IMR-90 (cell line): ENCODE measurements around the gene GOLGA6L2. TPM values are rescaled to one million over a fixed set of nuclear protein-coding genes. Genes with fewer than 3 reads are reported as not detected.

ENCODE experiments used
- ATAC-seq: fragments of 200-7000 bp; cut with Tn5 transposase; 2 replicates; pipeline ENCODE4 v1.9.1; 2020; ENCODE audit warnings: low read depth, mild to moderate bottlenecking, moderate library complexity
- Bru-seq: library from RNA; stranded (reverse); fragments of 400-500 nt; gene quantifications from one replicate; lab custom pipeline; 2021; lab: Mats Ljungman, UMichigan
- BruChase-seq, 2 experiments: library from RNA; stranded (reverse); fragments of 400-500 nt; gene quantifications; one replicate each; lab custom pipeline; 2021; lab: Mats Ljungman, UMichigan
- BruUV-seq: library from RNA; stranded (reverse); fragments of 400-500 nt; replicated peaks from 2 replicates; lab custom pipeline; 2021; lab: Mats Ljungman, UMichigan
- CTCF ChIA-PET: fragments of 300-600 bp; formaldehyde crosslinking; extraction: SDS; loops from one replicate; lab custom pipeline; 2021; ENCODE audit warnings: antibody characterized with exemption; lab: Yijun Ruan, JAX
- POLR2A ChIA-PET: fragments of 300-600 bp; sonication (Branson Sonifier 250); formaldehyde crosslinking; loops from one replicate; lab custom pipeline; 2022; ENCODE audit warnings: antibody characterized with exemption; ENCODE audit not compliant: unreplicated experiment; lab: Charles Lee
- DNase-seq: peaks from one replicate; pipeline ENCODE4 v3.0.0; 2013
- H2AFZ ChIP-seq: replicated peaks from 2 replicates; pipeline ENCODE3; 2013; ENCODE audit warnings: low read length, mild to moderate bottlenecking; ENCODE audit not compliant: poor library complexity
- H2AK5ac ChIP-seq: 2 replicates; pipeline ENCODE4 v1.6.1; 2013; ENCODE audit warnings: low read depth, low read length, inconsistent platforms
- H2AK9ac ChIP-seq: replicated peaks from 2 replicates; pipeline ENCODE3; 2013; ENCODE audit warnings: mild to moderate bottlenecking, low read depth, low read length, moderate library complexity; ENCODE audit not compliant: poor library complexity
- H2BK120ac ChIP-seq: 2 replicates; pipeline ENCODE4 v1.6.1; 2013; ENCODE audit warnings: low read depth, low read length, inconsistent platforms
- H2BK15ac ChIP-seq: 3 replicates; pipeline ENCODE4 v1.6.1; 2013; ENCODE audit warnings: low read depth, low read length, inconsistent platforms
- H2BK20ac ChIP-seq: 2 replicates; pipeline ENCODE4 v1.6.1; 2013; ENCODE audit warnings: low read depth, mild to moderate bottlenecking, inconsistent platforms, low read length, moderate library complexity
- H2BK5ac ChIP-seq: 2 replicates; pipeline ENCODE4 v1.6.1; 2013; ENCODE audit warnings: mild to moderate bottlenecking, low read depth, low read length, inconsistent platforms; ENCODE audit not compliant: poor library complexity, severe bottlenecking
- H3K14ac ChIP-seq: replicated peaks from 2 replicates; pipeline ENCODE4 v1.6.1; 2013; ENCODE audit warnings: low read depth, low read length, inconsistent platforms
- H3K18ac ChIP-seq: 2 replicates; pipeline ENCODE4 v1.6.1; 2013; ENCODE audit warnings: low read depth, low read length, control low read depth
- H3K23ac ChIP-seq: 2 replicates; pipeline ENCODE4 v1.6.1; 2013; ENCODE audit warnings: low read depth, low read length, inconsistent platforms
- H3K27ac ChIP-seq: 2 replicates; pipeline ENCODE4 v1.5.1; 2013; ENCODE audit warnings: mild to moderate bottlenecking, control low read depth, low read length; ENCODE audit not compliant: insufficient read depth
- H3K27me3 ChIP-seq: 2 replicates; pipeline ENCODE4 v1.6.1; 2013; ENCODE audit warnings: low read length; ENCODE audit not compliant: control insufficient read depth, insufficient read depth
- H3K36me3 ChIP-seq: 2 replicates; pipeline ENCODE4 v1.6.1; 2013; ENCODE audit warnings: low read length, mixed read lengths; ENCODE audit not compliant: control insufficient read depth, insufficient read depth
- H3K4ac ChIP-seq: 2 replicates; pipeline ENCODE4 v1.6.1; 2013; ENCODE audit warnings: low read depth, low read length, inconsistent platforms
- H3K4me1 ChIP-seq: 2 replicates; pipeline ENCODE4 v1.6.1; 2013; ENCODE audit warnings: low read length, mixed read lengths; ENCODE audit not compliant: control insufficient read depth, insufficient read depth
- H3K4me2 ChIP-seq: 2 replicates; pipeline ENCODE4 v1.6.1; 2013; ENCODE audit warnings: low read depth, mild to moderate bottlenecking, control low read depth, low read length, moderate library complexity
- H3K4me3 ChIP-seq: 2 replicates; pipeline ENCODE4 v1.5.1; 2013; ENCODE audit warnings: low read depth, mild to moderate bottlenecking, control low read depth, low read length, moderate library complexity; ENCODE audit not compliant: insufficient read depth
- H3K56ac ChIP-seq: 2 replicates; pipeline ENCODE4 v1.6.1; 2013; ENCODE audit warnings: low read length, inconsistent platforms; ENCODE audit not compliant: insufficient read depth; ENCODE audit errors: extremely low read depth
- H3K79me1 ChIP-seq, 2 experiments: 2 replicates each; pipeline ENCODE4 v1.6.1; 2013; ENCODE audit warnings: low read length in 2 of 2, inconsistent platforms in 1 of 2, low read depth in 1 of 2
- H3K9ac ChIP-seq: 2 replicates; pipeline ENCODE4 v1.6.1; 2013; ENCODE audit warnings: low read depth, low read length, control low read depth
- H3K9me1 ChIP-seq: 2 replicates; pipeline ENCODE4 v1.6.1; 2013; ENCODE audit warnings: low read length, inconsistent platforms; ENCODE audit not compliant: insufficient read depth
- H3K9me3 ChIP-seq: 2 replicates; pipeline ENCODE4 v1.6.1; 2013; ENCODE audit warnings: low read length; ENCODE audit not compliant: control insufficient read depth, insufficient read depth
- H4K20me1 ChIP-seq: 2 replicates; pipeline ENCODE4 v1.6.1; 2013; ENCODE audit warnings: low read length, inconsistent platforms; ENCODE audit not compliant: insufficient read depth
- H4K5ac ChIP-seq: 2 replicates; pipeline ENCODE4 v1.6.1; 2013; ENCODE audit warnings: mild to moderate bottlenecking, low read depth, low read length, control low read depth
- H4K8ac ChIP-seq, 2 experiments: 2 replicates each; pipeline ENCODE4 v1.6.1; 2013; ENCODE audit warnings: low read depth in 2 of 2, low read length in 2 of 2, control low read depth in 1 of 2, inconsistent platforms in 1 of 2
- H4K91ac ChIP-seq: 2 replicates; pipeline ENCODE4 v1.6.1; 2013; ENCODE audit warnings: low read depth, low read length, inconsistent platforms; ENCODE audit not compliant: insufficient read depth
- BHLHE40 ChIP-seq: fragments of 150-350 bp; IDR thresholded peaks from 2 replicates; pipeline ENCODE4 v1.6.1; 2016; ENCODE audit warnings: mild to moderate bottlenecking, low read depth, low read length
- MXI1 ChIP-seq: IDR thresholded peaks from 2 replicates; pipeline ENCODE4 v1.6.1; 2012; ENCODE audit warnings: low read depth, mild to moderate bottlenecking, low read length, moderate library complexity, borderline replicate concordance
- RFX5 ChIP-seq: IDR thresholded peaks from 2 replicates; pipeline ENCODE4 v1.8.0; 2012; ENCODE audit warnings: low read depth, mild to moderate bottlenecking, low read length, moderate library complexity
- WGBS, 2 experiments: methylation state at CpG; one replicate each; pipeline versions ENCODE4 v1.1.5 to v1.1.7; 2013; ENCODE audit warnings: missing lambda C conversion rate in 2 of 2; ENCODE audit not compliant: insufficient read length in 1 of 2; ENCODE audit errors: extremely low coverage in 2 of 2; 5-methylcytosine and 5-hydroxymethylcytosine counted together
- dilution Hi-C: fragments of 300-500 bp; cut with HindIII; formaldehyde crosslinking; loops from one replicate; pipeline ENCODE4 v1.14.3; 2018; ENCODE audit warnings: low sequenced_read_pairs; ENCODE audit not compliant: unreplicated experiment
- in situ Hi-C: fragments of 300-500 bp; cut with MboI; formaldehyde crosslinking; loops from 3 replicates; pipeline ENCODE4 v1.14.3; 2019; ENCODE audit warnings: low sequenced_read_pairs, inconsistent platforms, mixed read lengths
- intact Hi-C: fragments of 100-400 bp; cut with micrococcal nuclease; formaldehyde crosslinking; loops from 2 replicates; pipeline ENCODE4 v1.10.0; 2022
- long read RNA-seq: library from polyadenylated mRNA; unstranded; transcript quantifications from one replicate; pipeline ENCODE4 v2.0.0, GENCODE V29; 2021; ENCODE audit not compliant: unreplicated experiment
- polyA plus RNA-seq, 3 experiments: library from polyadenylated mRNA; depleted of rRNA; stranded (reverse); fragments of >200 nt; gene quantifications; 2 replicates each; pipeline ENCODE4 v1.2.3, GENCODE V29; 2012; ENCODE audit warnings: low replicate concordance in 1 of 3
- total RNA-seq: library from RNA; depleted of rRNA; stranded (reverse); fragments of >200 nt; gene quantifications from 2 replicates; pipeline ENCODE4 v1.2.3, GENCODE V29; 2012; rRNA removed
- TF ChIP-seq, protein P1 (sequence below): conservative IDR thresholded peaks from 2 replicates; pipeline ENCODE4 v1.5.1; 2012; ENCODE audit warnings: mild to moderate bottlenecking, low read depth, low read length, improper control_type of control experiment
- TF ChIP-seq, protein P2 (sequence below): fragments of 150-350 bp; IDR thresholded peaks from 2 replicates; pipeline ENCODE4 v1.6.1; 2016; ENCODE audit warnings: low read depth, mild to moderate bottlenecking, low read length, moderate library complexity, borderline replicate concordance

Gene GOLGA6L2, protein sequence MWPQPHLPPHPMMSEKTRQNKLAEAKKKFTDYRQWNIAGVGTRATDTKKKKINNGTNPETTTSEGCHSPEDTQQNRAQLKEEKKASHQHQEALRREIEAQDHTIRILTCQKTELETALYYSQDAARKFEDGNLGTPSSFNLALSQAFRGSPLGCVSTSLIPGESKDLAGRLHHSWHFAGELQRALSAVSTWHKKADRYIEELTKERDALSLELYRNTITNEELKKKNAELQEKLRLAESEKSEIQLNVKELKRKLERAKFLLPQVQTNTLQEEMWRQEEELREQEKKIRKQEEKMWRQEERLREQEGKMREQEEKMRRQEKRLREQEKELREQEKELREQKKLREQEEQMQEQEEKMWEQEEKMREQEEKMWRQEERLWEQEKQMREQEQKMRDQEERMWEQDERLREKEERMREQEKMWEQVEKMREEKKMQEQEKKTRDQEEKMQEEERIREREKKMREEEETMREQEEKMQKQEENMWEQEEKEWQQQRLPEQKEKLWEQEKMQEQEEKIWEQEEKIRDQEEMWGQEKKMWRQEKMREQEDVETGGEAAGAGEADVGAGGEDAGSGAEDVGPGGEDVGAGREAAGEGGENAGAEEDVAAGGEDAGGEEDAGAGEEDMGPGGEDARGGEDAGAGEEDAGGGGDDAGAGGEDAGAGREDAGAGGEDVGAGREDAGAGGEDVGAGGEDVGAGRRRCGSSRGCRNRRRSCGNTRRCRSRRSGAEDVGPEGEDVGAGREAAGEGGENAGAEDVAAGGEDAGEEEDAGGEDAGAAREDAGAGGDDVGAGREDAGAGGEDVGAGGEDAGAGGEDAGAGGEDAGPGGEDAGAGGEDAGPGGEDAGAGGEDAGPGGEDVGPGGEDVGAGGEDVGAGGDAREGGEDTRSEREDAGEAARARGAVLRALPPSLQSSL
- total RNA-seq (not detected in 2 replicates), polyA plus RNA-seq (2012; rRNA removed) (not detected in 2 replicates), Bru-seq, nascent RNA (not detected), BruChase-seq, experiment 1, labeled RNA remaining after a 6-hour chase (not detected), BruChase-seq, experiment 2, labeled RNA remaining after a 2-hour chase (not detected)
- polyA plus RNA-seq (2012; cell fraction: cytosol; rRNA removed) = not detected in 2 replicates
- not detected in 2 replicates for polyA plus RNA-seq (2012; cell fraction: nucleus; rRNA removed; ENCODE audit: low replicate concordance)
- long read RNA-seq = 0 reads

DNA sequence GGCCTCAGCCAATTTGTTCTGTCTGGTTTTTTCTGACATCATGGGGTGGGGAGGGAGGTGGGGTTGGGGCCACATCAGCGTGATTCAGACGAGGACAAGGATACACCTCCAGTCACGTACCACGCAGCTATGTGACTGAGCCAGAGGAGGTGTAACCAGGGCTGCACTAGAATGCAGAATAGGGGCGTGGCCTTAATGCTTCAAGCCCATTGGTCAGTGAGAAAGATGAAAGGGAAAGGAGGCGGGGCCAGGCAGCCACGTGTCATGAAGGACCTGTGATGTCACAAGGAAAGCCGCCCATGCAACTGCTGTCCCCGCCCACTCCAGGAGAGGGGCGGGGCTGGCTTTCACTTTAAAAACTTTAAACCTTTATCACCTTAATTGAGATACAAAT lies at the start of gene GOLGA6L2:
Gene GOLGA6L2 (minus strand): TSS at position 137 of the 394 bp plus-strand sequence. CDS start 62 bp downstream, at position 75.
- H4K5ac ChIP-seq = no peak within 1 kb of the TSS
- H3K4me1 ChIP-seq = no peaks in the 10 kb centered on the region
- WGBS, 2 experiments = 90% methylated on average over 2 of the region's 10 CpGs; no CpG with 5 or more reads in 1 of the 2 experiments
- DNase-seq (no peak), ATAC-seq (no peak)
- no peak within 1 kb of the TSS for H4K8ac ChIP-seq
- no peak within 1 kb of the TSS for H3K4me2 ChIP-seq
- peaks cover 9% of the 10 kb centered on the region; the same call in 1 of the 2 replicates for H3K9me3 ChIP-seq
- H2AK5ac ChIP-seq = no peak within 1 kb of the TSS
- H2AFZ ChIP-seq = no peak within 1 kb of the TSS
- no TSS peak for BruUV-seq
- POLR2A ChIA-PET = no interaction called here
- H3K56ac ChIP-seq = no peak within 1 kb of the TSS
- CTCF ChIA-PET = no interaction called here
- H2BK120ac ChIP-seq = no peak within 1 kb of the TSS
- H2BK5ac ChIP-seq = no peak within 1 kb of the TSS
- no peak within 1 kb of the TSS for H2BK15ac ChIP-seq
- H3K9ac ChIP-seq = no peak within 1 kb of the TSS
- H3K27ac ChIP-seq = no peak within 1 kb of the TSS
- H3K4ac ChIP-seq = no peak within 1 kb of the TSS
- H3K27me3 ChIP-seq = no peaks in the 10 kb centered on the region
- no peak within 1 kb of the TSS for H2AK9ac ChIP-seq
- no peak within 1 kb of the TSS for H4K91ac ChIP-seq
- TF ChIP-seq, protein P1, sequence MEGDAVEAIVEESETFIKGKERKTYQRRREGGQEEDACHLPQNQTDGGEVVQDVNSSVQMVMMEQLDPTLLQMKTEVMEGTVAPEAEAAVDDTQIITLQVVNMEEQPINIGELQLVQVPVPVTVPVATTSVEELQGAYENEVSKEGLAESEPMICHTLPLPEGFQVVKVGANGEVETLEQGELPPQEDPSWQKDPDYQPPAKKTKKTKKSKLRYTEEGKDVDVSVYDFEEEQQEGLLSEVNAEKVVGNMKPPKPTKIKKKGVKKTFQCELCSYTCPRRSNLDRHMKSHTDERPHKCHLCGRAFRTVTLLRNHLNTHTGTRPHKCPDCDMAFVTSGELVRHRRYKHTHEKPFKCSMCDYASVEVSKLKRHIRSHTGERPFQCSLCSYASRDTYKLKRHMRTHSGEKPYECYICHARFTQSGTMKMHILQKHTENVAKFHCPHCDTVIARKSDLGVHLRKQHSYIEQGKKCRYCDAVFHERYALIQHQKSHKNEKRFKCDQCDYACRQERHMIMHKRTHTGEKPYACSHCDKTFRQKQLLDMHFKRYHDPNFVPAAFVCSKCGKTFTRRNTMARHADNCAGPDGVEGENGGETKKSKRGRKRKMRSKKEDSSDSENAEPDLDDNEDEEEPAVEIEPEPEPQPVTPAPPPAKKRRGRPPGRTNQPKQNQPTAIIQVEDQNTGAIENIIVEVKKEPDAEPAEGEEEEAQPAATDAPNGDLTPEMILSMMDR = no peak
- TF ChIP-seq RFX5 (no peak), MXI1 (no peak), BHLHE40 (no peak)
- TF ChIP-seq, protein P2, sequence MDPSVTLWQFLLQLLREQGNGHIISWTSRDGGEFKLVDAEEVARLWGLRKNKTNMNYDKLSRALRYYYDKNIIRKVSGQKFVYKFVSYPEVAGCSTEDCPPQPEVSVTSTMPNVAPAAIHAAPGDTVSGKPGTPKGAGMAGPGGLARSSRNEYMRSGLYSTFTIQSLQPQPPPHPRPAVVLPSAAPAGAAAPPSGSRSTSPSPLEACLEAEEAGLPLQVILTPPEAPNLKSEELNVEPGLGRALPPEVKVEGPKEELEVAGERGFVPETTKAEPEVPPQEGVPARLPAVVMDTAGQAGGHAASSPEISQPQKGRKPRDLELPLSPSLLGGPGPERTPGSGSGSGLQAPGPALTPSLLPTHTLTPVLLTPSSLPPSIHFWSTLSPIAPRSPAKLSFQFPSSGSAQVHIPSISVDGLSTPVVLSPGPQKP = no peak
- no peak within 1 kb of the TSS for H2BK20ac ChIP-seq
- H3K23ac ChIP-seq = no peak within 1 kb of the TSS
- H3K4me3 ChIP-seq = no peak within 1 kb of the TSS
- H3K9me1 ChIP-seq = no peaks in the 10 kb centered on the region
- no peak within 1 kb of the TSS for H3K18ac ChIP-seq
- in situ Hi-C loops (no loop called here), dilution Hi-C loops (no loop called here), intact Hi-C loops (no loop called here)
- no peaks in the 10 kb centered on the region for H3K36me3 ChIP-seq
- H3K79me1 ChIP-seq = no peaks in the 10 kb centered on the region
- H4K20me1 ChIP-seq = no peaks in the 10 kb centered on the region
- H3K14ac ChIP-seq = no peak within 1 kb of the TSS
